Choroid plexus epithelial cell (primary cell): ENCODE measurements around the gene ZNF862.
A peak's percentile ranks its signal among the peaks of the same experiment; 100 is the strongest.

Source experiments
- DNase-seq: peaks from one replicate; pipeline ENCODE4 v3.0.0-alpha.2; 2010; ENCODE audit warnings: low read depth
- H3K4me3 ChIP-seq: 2 replicates; pipeline ENCODE4 v1.5.1; 2011; ENCODE audit warnings: low read depth, mild to moderate bottlenecking, control low read depth, low read length, moderate library complexity
- TF ChIP-seq, protein P1 (sequence below): conservative IDR thresholded peaks from 2 replicates; pipeline ENCODE4 v1.5.1; 2011; ENCODE audit warnings: low read depth, mild to moderate bottlenecking, control low read depth, inconsistent platforms, low read length, moderate library complexity

ZNF862 gene

DNA sequence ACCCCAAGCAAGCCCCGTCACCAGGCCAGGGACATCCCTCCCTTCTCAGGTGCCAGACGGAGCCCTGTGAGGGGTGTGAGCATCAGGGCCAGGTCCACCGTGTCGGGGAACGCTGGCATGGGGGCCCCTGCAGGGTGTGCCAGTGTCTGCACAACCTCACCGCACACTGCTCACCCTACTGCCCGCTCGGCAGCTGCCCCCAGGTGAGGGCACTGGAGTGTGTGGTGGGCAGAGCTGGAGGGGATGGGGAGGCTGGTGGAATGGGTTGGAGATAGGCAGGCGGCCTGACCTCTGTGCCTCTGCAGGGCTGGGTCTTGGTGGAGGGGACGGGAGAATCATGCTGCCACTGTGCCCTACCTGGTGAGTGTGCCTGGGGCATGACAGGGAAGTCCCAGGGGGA lies 44.9 kb upstream of the ZNF862 start:
- H3K4me3 ChIP-seq, result no peak overlapping the region
- TF ChIP-seq, protein P1, sequence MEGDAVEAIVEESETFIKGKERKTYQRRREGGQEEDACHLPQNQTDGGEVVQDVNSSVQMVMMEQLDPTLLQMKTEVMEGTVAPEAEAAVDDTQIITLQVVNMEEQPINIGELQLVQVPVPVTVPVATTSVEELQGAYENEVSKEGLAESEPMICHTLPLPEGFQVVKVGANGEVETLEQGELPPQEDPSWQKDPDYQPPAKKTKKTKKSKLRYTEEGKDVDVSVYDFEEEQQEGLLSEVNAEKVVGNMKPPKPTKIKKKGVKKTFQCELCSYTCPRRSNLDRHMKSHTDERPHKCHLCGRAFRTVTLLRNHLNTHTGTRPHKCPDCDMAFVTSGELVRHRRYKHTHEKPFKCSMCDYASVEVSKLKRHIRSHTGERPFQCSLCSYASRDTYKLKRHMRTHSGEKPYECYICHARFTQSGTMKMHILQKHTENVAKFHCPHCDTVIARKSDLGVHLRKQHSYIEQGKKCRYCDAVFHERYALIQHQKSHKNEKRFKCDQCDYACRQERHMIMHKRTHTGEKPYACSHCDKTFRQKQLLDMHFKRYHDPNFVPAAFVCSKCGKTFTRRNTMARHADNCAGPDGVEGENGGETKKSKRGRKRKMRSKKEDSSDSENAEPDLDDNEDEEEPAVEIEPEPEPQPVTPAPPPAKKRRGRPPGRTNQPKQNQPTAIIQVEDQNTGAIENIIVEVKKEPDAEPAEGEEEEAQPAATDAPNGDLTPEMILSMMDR, result no peak
- DNase-seq, result no peak

DNA sequence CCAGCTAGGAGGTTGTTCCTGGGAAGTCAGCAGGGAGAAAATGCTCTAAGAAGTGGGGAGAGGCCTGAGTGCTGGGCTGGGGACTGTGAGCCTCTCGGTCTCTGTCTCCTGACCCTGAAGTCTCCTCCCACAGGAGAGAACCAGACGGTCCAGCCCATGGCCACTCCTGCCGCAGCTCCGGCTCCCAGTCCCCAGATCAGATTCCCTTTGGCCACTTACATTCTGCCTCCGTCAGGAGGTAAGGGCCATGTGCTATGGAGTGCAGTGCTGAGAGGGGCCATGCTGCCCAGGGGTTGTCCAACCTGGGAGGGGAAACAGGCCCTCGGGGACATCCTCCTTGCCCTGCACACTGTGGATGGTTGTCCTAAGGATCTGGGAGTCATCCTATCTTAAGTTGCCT lies 43.5 kb upstream of the ZNF862 start:
- TF ChIP-seq, protein P1, result no peak
- no peak overlapping the region for H3K4me3 ChIP-seq
- DNase-seq, result no peak

DNA sequence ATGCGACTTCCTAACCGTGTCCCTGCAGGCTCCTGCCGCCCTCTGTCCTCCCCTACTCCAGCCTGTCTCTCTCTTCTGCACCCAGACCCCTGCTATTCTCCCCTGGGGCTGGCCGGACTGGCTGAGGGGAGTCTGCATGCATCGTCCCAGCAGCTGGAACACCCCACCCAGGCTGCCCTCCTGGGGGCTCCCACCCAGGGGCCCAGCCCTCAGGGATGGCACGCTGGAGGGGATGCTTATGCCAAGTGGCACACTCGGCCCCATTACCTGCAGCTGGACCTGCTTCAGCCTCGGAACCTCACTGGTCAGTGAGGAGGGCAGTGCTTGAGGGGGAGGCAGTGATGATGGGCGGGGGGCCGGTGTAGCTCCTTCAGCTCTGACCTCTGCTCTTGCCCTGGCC lies 43.0 kb upstream of the ZNF862 start:
- TF ChIP-seq, protein P1, result no peak
- no peak for DNase-seq

DNA sequence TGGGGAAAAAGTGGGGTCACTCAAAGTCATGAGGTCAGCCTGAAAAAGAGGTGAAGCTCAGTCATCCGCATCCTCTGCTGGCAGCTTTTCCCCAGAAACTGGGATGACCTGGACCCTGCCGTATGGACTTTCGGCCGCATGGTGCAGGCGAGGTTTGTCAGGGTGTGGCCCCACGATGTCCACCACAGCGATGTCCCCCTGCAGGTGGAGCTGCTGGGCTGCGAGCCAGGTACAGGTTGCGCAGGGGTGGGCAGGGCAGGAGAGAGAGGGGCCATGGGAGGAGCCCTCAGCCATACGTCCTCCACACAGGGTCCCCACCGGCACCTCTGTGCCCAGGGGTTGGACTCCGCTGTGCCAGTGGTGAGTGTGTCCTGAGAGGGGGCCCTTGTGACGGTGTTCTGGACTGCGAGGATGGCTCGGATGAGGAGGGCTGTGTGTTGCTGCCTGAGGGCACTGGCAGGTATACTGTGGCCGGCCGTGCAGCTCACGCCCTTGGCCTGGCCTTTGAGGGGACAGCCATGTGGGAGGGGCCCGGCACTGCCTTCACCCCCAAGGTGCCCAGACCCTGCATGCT lies 41.8 kb upstream of the ZNF862 start:
- TF ChIP-seq, protein P1, result no peak
- DNase-seq, result no peak
- no peak overlapping the region for H3K4me3 ChIP-seq

More for the DNA sequence above, 43.0 kb upstream of the ZNF862 start:
- no peak overlapping the region for H3K4me3 ChIP-seq

DNA sequence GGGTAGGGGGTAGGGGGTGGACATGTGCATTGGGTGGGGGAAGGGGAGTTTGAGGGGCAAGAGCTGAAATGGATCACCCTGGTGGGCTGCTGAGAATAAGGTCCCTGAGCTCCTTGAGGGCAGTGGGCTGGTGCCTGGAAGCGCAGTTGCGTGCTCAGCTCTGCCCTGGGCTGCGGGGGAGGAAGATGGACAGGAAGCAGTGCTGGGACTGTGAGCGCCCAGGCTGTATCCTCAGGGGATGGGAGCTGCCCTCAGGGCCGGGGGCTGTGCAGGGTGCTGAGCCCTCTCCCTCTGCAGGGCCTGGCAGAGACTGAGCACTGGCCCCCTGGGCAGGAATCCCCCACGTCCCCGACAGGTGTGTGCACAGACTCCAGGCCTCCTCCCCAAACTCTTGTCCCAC lies 40.4 kb upstream of the ZNF862 start:
- TF ChIP-seq, protein P1, result no peak
- H3K4me3 ChIP-seq, result no peak overlapping the region
- no peak for DNase-seq

DNA sequence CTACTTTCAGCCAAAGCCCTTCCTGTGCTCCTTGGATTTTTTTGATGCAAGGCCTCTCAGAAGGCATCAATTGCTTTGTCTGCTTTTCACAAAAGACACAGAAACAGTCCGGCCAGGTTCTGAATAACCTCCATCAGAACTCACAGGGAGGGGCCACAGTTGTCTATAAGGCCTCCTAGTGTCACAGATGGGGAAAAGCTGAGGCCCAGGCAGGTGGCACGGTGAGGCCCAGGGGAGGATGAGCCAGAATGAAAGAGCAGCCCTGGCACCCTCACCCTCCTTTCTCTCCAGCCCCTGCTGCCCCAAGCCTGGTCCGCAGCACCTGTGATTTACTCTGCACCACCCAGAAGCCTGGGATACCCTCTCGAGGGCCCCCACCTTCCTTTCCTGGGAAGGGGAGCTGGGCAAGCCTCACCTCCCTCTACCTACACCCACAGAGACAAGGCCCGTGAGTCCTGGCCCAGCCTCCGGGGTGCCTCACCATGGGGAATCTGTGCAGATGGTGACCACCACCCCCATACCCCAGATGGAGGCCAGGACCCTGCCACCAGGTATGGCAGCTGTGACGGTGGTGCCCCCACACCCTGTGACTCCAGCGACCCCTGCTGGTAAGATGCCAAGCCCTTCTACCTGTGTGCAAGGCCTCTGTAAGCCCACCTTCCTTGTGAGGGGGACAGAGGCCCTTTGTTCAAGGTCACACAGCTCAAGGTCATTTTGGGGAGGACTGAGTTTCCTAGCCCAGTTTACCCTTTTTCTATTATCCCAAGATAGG lies 38.6 kb upstream of the ZNF862 start:
- no peak overlapping the region for H3K4me3 ChIP-seq
- DNase-seq, result peak; percentile 9
- TF ChIP-seq, protein P1, result peak; percentile 35

DNA sequence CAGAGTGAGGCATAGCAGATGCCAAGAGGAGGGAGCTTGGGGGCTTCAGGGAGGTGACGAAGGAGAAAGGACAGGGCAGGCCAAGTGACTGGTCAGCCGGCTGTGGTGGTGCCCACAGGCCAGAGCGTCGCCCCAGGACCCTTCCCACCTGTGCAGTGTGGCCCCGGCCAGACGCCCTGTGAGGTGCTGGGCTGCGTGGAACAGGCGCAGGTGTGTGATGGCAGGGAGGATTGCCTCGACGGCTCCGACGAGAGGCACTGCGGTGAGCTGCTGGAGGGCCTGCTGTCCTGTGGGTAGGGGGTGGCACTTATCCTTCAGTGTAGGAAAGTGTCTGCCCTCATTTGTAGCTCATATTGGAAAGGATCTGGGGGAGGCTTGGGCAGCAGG lies 38.0 kb upstream of the ZNF862 start:
- TF ChIP-seq, protein P1, result no peak
- H3K4me3 ChIP-seq, result no peak overlapping the region
- DNase-seq, result no peak
